Measurements from ENCODE around the gene CIAO2B. TPM values are rescaled to one million over a fixed set of nuclear protein-coding genes. Genes with fewer than 3 reads are reported as not detected.

Gene CIAO2B
- polyA plus RNA-seq, 1 donor from 2014 or later = 339 TPM

DNA sequence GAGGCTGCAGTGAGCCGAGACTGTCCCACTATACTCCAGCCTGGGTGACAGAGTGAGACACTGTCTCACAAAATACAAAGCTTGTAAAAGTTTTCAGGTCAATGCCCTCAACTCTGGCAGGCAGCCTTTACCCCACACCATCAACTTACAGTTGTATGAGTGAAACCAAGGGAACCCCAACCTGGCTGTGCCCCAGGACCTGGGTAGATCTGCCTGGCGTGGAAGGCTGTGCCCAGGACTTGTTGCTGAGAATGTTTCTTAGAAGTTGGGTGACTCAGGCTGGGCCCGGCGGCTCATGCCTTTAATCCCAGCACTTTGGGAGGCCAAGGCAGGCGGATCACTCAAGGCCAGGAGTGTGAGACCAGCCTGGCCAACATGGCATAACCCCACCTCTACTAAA is 34.6 kb upstream of the CIAO2B start:
- H3K27ac ChIP-seq (ENCODE audit: low read length) = no peak overlapping the region
- no peaks in the 10 kb centered on the region for H3K79me2 ChIP-seq (replicated peaks; ENCODE audit: insufficient read depth, low read length)
- H3K4me3 ChIP-seq (ENCODE audit: low read length) = no peak overlapping the region
- no peaks in the 10 kb centered on the region for H3K36me3 ChIP-seq (ENCODE audit: insufficient read depth, low read length)
- no peak overlapping the region for H3K4me2 ChIP-seq (ENCODE audit: low read length)
- H4K20me1 ChIP-seq (ENCODE audit: insufficient read depth) = no peaks in the 10 kb centered on the region
- H3K9me3 ChIP-seq (ENCODE audit: low read length) = no peaks in the 10 kb centered on the region
- no peaks in the 10 kb centered on the region for H3F3A ChIP-seq (ENCODE audit: insufficient read depth, low read length, poor library complexity, severe bottlenecking)
- no peaks in the 10 kb centered on the region for H3K9me2 ChIP-seq (ENCODE audit: insufficient read depth, low read length)
- H3K9ac ChIP-seq (ENCODE audit: low read length) = no peak overlapping the region
- H3K27me3 ChIP-seq (ENCODE audit: insufficient read depth, low read depth, low read length) = no peaks in the 10 kb centered on the region
- no peak overlapping the region for H2AFZ ChIP-seq (ENCODE audit: low read depth, low read length)
- TF ChIP-seq RAD21 (conservative IDR thresholded peaks at IDR 0.05) (no peak), EP300 (conservative IDR thresholded peaks at IDR 0.05; ENCODE audit: poor library complexity, severe bottlenecking) (no peak), TAF1 (IDR thresholded peaks at IDR 0.05; ENCODE audit: low read depth) (no peak), SMC3 (conservative IDR thresholded peaks at IDR 0.05; ENCODE audit: poor library complexity) (no peak), POLR2AphosphoS5 (IDR thresholded peaks at IDR 0.05) (no peak)
- TF ChIP-seq, protein P1, sequence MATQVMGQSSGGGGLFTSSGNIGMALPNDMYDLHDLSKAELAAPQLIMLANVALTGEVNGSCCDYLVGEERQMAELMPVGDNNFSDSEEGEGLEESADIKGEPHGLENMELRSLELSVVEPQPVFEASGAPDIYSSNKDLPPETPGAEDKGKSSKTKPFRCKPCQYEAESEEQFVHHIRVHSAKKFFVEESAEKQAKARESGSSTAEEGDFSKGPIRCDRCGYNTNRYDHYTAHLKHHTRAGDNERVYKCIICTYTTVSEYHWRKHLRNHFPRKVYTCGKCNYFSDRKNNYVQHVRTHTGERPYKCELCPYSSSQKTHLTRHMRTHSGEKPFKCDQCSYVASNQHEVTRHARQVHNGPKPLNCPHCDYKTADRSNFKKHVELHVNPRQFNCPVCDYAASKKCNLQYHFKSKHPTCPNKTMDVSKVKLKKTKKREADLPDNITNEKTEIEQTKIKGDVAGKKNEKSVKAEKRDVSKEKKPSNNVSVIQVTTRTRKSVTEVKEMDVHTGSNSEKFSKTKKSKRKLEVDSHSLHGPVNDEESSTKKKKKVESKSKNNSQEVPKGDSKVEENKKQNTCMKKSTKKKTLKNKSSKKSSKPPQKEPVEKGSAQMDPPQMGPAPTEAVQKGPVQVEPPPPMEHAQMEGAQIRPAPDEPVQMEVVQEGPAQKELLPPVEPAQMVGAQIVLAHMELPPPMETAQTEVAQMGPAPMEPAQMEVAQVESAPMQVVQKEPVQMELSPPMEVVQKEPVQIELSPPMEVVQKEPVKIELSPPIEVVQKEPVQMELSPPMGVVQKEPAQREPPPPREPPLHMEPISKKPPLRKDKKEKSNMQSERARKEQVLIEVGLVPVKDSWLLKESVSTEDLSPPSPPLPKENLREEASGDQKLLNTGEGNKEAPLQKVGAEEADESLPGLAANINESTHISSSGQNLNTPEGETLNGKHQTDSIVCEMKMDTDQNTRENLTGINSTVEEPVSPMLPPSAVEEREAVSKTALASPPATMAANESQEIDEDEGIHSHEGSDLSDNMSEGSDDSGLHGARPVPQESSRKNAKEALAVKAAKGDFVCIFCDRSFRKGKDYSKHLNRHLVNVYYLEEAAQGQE (IDR thresholded peaks at IDR 0.05; ENCODE audit: borderline replicate concordance) = no peak

DNA sequence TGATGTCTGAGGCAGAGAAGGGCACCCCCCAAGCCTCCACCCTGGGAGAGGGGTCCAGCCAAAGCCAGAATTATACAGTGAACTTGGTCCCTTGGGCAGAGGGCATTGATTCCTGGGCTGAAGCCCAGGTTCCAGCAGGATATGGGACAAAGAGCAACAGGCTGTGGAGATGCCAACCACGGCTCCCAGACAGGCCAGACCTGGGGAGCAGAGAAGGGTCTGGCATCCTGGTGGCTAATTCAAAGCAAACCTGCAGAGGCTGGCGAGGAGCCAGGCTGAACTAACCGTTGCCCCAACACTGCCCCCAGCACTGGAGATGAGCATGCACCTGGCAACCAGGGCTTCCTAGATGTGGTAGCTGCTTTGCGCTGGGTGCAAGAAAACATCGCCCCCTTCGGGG is 29.8 kb upstream of the CIAO2B start:
- Histone ChIP-seq H3K27ac (ENCODE audit: low read length) (no peak overlapping the region), H3K9ac (ENCODE audit: low read length) (no peak overlapping the region), H3K4me2 (ENCODE audit: low read length) (no peak overlapping the region), H3K4me3 (ENCODE audit: low read length) (no peak overlapping the region), H4K20me1 (ENCODE audit: insufficient read depth) (no peaks in the 10 kb centered on the region), H3K79me2 (replicated peaks; ENCODE audit: insufficient read depth, low read length) (no peaks in the 10 kb centered on the region), H3K9me3 (ENCODE audit: low read length) (no peaks in the 10 kb centered on the region), H2AFZ (ENCODE audit: low read depth, low read length) (no peak overlapping the region), H3K27me3 (ENCODE audit: insufficient read depth, low read depth, low read length) (no peaks in the 10 kb centered on the region), H3K36me3 (ENCODE audit: insufficient read depth, low read length) (no peaks in the 10 kb centered on the region), H3F3A (ENCODE audit: insufficient read depth, low read length, poor library complexity, severe bottlenecking) (no peaks in the 10 kb centered on the region), H3K9me2 (ENCODE audit: insufficient read depth, low read length) (no peaks in the 10 kb centered on the region)
- TF ChIP-seq POLR2AphosphoS5 (IDR thresholded peaks at IDR 0.05) = no peak
- no peak for TF ChIP-seq RAD21 (conservative IDR thresholded peaks at IDR 0.05)
- no peak for TF ChIP-seq EP300 (conservative IDR thresholded peaks at IDR 0.05; ENCODE audit: poor library complexity, severe bottlenecking)
- no peak for TF ChIP-seq EZH2 (IDR thresholded peaks at IDR 0.05; ENCODE audit: borderline replicate concordance, insufficient read depth, low read length, poor library complexity, severe bottlenecking)
- no peak for TF ChIP-seq TAF1 (IDR thresholded peaks at IDR 0.05; ENCODE audit: low read depth)
- TF ChIP-seq SMC3 (conservative IDR thresholded peaks at IDR 0.05; ENCODE audit: poor library complexity) = no peak
- TF ChIP-seq, protein P1 (IDR thresholded peaks at IDR 0.05; ENCODE audit: borderline replicate concordance) = no peak
- TF ChIP-seq MXI1 (conservative IDR thresholded peaks at IDR 0.05; ENCODE audit: poor library complexity, severe bottlenecking) = no peak
- TF ChIP-seq CTCF (IDR thresholded peaks at IDR 0.05; ENCODE audit: poor library complexity, severe bottlenecking) = no peak
